Mucosa of stomach (tissue), 1 donor: ENCODE data around the gene PDGFD.

Experiments used
- H3K27me3 ChIP-seq: one replicate; pipeline ENCODE4 v1.7.0; 2013; ENCODE audit warnings: mild to moderate bottlenecking, low read length; ENCODE audit not compliant: control insufficient read depth, insufficient read depth
- H3K36me3 ChIP-seq: one replicate; pipeline ENCODE4 v1.7.0; 2013; ENCODE audit warnings: low read length; ENCODE audit not compliant: control insufficient read depth, insufficient read depth
- H3K4me1 ChIP-seq: one replicate; pipeline ENCODE4 v1.7.0; 2013; ENCODE audit warnings: mild to moderate bottlenecking, low read length; ENCODE audit not compliant: control insufficient read depth, insufficient read depth
- H3K4me3 ChIP-seq: one replicate; pipeline ENCODE4 v1.7.0; 2013; ENCODE audit warnings: low read length
- H3K9ac ChIP-seq: one replicate; pipeline ENCODE4 v1.7.0; 2013; ENCODE audit warnings: mild to moderate bottlenecking, low read length, moderate library complexity
- H3K9me3 ChIP-seq: one replicate; pipeline ENCODE4 v1.7.0; 2013; ENCODE audit warnings: mild to moderate bottlenecking, low read length, moderate library complexity; ENCODE audit not compliant: control insufficient read depth
- donor health status: Pancreatic carcinoma.

PDGFD gene

DNA sequence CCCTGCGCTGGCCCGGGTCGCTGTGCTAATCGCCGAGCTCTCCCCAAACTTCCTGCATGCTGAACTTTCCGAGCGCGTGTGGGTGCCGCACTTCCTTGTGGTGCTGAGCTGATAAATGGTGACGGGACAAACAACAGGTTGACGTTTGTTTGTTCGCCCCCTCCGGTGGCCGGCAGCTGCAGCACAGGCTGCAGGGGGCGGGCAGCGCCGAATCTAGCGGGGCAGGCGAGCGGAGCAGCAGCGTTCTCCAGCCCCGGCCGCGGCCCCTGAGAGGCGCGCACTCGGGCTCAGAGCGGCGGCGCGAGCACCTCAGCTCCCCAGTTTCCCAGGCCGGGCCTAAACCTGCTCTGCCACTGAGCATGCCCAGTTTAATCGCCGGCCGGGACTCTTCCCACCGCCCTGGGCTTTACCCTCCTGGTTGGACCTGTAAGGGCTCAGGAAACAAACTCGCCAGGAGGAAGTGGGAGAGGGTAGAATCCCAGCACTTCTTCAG lies at the start of gene PDGFD:
PDGFD (minus strand) TSS at position 120 of the 493 bp plus-strand sequence.
- H3K36me3 ChIP-seq: no peaks in the 10 kb centered on the region
- peaks cover 4% of the 10 kb centered on the region for H3K27me3 ChIP-seq
- H3K9me3 ChIP-seq: no peaks in the 10 kb centered on the region
- H3K9ac ChIP-seq: no peak within 1 kb of the TSS
- peak within 1 kb of the TSS; percentile 27 for H3K4me3 ChIP-seq
- H3K4me1 ChIP-seq: peaks cover 6% of the 10 kb centered on the region

- Histone ChIP-seq H3K27me3 (no peaks in the 10 kb centered on the region), H3K4me1 (no peaks in the 10 kb centered on the region), H3K9me3 (no peaks in the 10 kb centered on the region), H3K9ac (no peak overlapping the region), H3K4me3 (no peak overlapping the region), H3K36me3 (no peaks in the 10 kb centered on the region)
These were observed 43.0 kb upstream of the PDGFD start for GRCh38 chr11:104206936-104207335.

DNA sequence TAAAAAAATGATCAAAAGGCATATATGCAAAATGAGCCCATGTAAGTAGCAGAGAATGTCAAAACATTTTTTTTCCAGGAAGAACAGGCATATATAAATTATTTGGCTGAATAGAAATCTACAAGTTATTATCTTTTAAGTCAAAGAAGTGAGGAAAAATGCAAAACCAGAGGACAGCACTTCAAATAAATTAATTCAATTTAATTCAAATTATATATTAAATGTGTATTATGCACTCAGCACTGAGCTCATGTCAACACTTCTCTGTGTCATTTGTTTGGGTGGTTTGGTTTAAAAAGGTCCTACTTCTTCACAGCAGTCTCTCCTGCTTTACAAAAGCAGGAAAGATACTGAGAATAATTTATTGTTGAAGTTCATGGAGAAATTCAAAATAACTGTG lies 41.9 kb upstream of the PDGFD start:
- no peaks in the 10 kb centered on the region for H3K9me3 ChIP-seq
- H3K9ac ChIP-seq: no peak overlapping the region
- no peaks in the 10 kb centered on the region for H3K36me3 ChIP-seq
- no peaks in the 10 kb centered on the region for H3K27me3 ChIP-seq
- no peaks in the 10 kb centered on the region for H3K4me1 ChIP-seq
- no peak overlapping the region for H3K4me3 ChIP-seq

- no peaks in the 10 kb centered on the region for H3K27me3 ChIP-seq
- H3K36me3 ChIP-seq: no peaks in the 10 kb centered on the region
- H3K4me1 ChIP-seq: no peaks in the 10 kb centered on the region
- no peak overlapping the region for H3K9ac ChIP-seq
- no peak overlapping the region for H3K4me3 ChIP-seq
- H3K9me3 ChIP-seq: no peaks in the 10 kb centered on the region
These were observed 36.7 kb upstream of the PDGFD start for GRCh38 chr11:104200688-104201087.

GRCh38 chr11:104199053-104199452 lies 35.1 kb upstream of the PDGFD start:
- no peaks in the 10 kb centered on the region for H3K36me3 ChIP-seq
- no peaks in the 10 kb centered on the region for H3K4me1 ChIP-seq
- H3K4me3 ChIP-seq: no peak overlapping the region
- no peak overlapping the region for H3K9ac ChIP-seq
- H3K9me3 ChIP-seq: no peaks in the 10 kb centered on the region
- no peaks in the 10 kb centered on the region for H3K27me3 ChIP-seq

GRCh38 chr11:104198576-104198975 lies 34.6 kb upstream of the PDGFD start:
- Histone ChIP-seq H3K4me3 (no peak overlapping the region), H3K36me3 (no peaks in the 10 kb centered on the region)

GRCh38 chr11:104191124-104191523 lies 27.2 kb upstream of the PDGFD start:
- Histone ChIP-seq H3K27me3 (no peaks in the 10 kb centered on the region), H3K9me3 (no peaks in the 10 kb centered on the region), H3K36me3 (no peaks in the 10 kb centered on the region), H3K4me3 (no peak overlapping the region), H3K4me1 (no peaks in the 10 kb centered on the region), H3K9ac (no peak overlapping the region)

More at GRCh38 chr11:104198576-104198975, 34.6 kb upstream of the PDGFD start:
- H3K4me1 ChIP-seq: no peaks in the 10 kb centered on the region
- no peaks in the 10 kb centered on the region for H3K9me3 ChIP-seq
- no peak overlapping the region for H3K9ac ChIP-seq
- H3K27me3 ChIP-seq: no peaks in the 10 kb centered on the region

GRCh38 chr11:104183593-104183992 lies 19.6 kb upstream of the PDGFD start:
- no peak overlapping the region for H3K4me3 ChIP-seq
- no peaks in the 10 kb centered on the region for H3K4me1 ChIP-seq
- H3K9ac ChIP-seq: no peak overlapping the region
- no peaks in the 10 kb centered on the region for H3K36me3 ChIP-seq
- H3K27me3 ChIP-seq: no peaks in the 10 kb centered on the region
- no peaks in the 10 kb centered on the region for H3K9me3 ChIP-seq

- Histone ChIP-seq H3K36me3 (no peaks in the 10 kb centered on the region), H3K9ac (no peak overlapping the region), H3K9me3 (no peaks in the 10 kb centered on the region), H3K4me3 (no peak overlapping the region), H3K4me1 (no peaks in the 10 kb centered on the region), H3K27me3 (no peaks in the 10 kb centered on the region)
These were observed 11.8 kb upstream of the PDGFD start for GRCh38 chr11:104175769-104176168.

DNA sequence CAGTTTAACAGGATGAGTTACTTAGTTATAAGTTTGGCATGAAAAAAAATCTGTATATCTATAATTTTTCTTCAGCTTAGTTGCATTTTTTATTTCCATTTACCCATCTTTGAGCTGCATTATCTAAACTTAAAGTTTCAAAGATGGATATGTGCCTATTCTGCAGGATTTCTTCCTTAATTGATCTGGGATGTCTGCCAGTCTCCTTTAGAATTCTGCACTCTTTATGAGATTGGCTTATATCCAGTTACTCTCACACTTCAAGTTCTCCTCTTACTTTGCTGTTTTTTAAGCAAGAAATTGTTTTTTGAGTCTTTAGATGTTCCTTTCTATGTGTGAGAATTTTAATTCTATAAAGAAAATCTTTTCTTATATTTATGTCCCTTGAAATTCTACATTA lies 5.1 kb upstream of the PDGFD start:
- no peaks in the 10 kb centered on the region for H3K36me3 ChIP-seq
- no peak overlapping the region for H3K4me3 ChIP-seq
- H3K27me3 ChIP-seq: no peaks in the 10 kb centered on the region
- no peaks in the 10 kb centered on the region for H3K4me1 ChIP-seq
- H3K9me3 ChIP-seq: no peaks in the 10 kb centered on the region
- no peak overlapping the region for H3K9ac ChIP-seq

- Histone ChIP-seq H3K36me3 (no peaks in the 10 kb centered on the region), H3K27me3 (peaks cover 4% of the 10 kb centered on the region), H3K4me1 (peaks cover 6% of the 10 kb centered on the region), H3K9me3 (no peaks in the 10 kb centered on the region), H3K9ac (no peak overlapping the region), H3K4me3 (no peak overlapping the region)
These were observed 1.1 kb upstream of the PDGFD start for GRCh38 chr11:104165014-104165413.

DNA sequence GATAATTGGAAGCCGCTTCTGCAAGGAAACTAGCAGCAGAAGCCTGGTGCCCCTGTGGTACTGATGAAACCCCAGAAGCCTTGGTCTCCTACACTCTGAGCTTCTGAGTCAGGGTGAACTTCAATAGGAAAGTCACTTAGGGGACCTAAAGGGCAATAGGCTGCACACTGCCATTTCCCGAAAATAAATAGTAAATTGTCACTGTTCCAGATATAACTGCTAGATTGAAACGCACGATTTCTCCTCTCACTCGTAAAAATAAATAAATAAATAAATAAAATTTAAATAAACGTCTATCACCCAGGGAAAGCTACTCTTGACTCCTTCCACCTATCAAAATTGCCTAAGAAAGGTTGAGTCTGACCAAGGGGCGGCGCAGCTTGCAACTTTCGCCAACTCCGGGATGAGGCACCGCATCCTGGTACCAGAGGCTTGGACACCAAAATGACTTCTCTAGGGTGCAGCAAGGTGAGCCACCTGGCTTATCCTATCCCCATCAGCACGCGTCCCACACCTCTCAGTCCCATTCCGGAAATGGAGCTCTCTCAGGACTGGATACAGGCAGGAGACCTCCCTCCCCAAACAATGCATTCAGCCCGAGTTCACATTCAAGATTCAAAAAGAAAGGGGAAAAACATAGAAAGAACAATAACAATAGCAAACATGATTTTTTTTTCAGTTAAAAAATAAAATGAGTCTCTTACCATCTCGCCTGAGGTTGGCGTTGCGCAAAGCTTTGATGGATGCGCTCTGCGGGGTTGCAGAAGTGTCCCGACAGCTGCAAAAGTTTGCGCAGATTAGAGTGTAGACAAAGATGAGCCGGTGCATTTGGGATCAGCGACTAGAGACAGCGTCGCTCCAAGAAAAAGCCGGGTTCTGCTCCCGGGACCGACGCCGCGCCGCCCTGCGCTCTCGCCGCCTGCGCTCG lies 583 bp downstream of the PDGFD start:
- Histone ChIP-seq H3K9me3 (no peaks in the 10 kb centered on the region), H3K27me3 (peaks cover 4% of the 10 kb centered on the region), H3K4me3 (peak overlapping the region; percentile 27), H3K4me1 (peaks cover 6% of the 10 kb centered on the region), H3K9ac (no peak overlapping the region), H3K36me3 (no peaks in the 10 kb centered on the region)
